ENCODE measurements around the gene BTG2.

The BTG2 gene

GRCh38 chr1:203346060-203346768 is 40.9 kb downstream of the BTG2 start:
- no peak for DNase-seq

GRCh38 chr1:203346769-203347102 is 41.4 kb downstream of the BTG2 start:
- no peak for DNase-seq

GRCh38 chr1:203349166-203349565 is 43.8 kb downstream of the BTG2 start:
- DNase-seq = no peak

- DNase-seq = no peak
These were observed 44.6 kb downstream of the BTG2 start for GRCh38 chr1:203349773-203350524.

GRCh38 chr1:203351037-203351625 is 45.8 kb downstream of the BTG2 start, which contains the start of gene FMOD:
FMOD (minus strand) TSS chr1:203351122; CDS start chr1:203348270, 2,852 bp downstream.
- no peak for DNase-seq

GRCh38 chr1:203353486-203353885 is 48.2 kb downstream of the BTG2 start:
- no peak for DNase-seq

- DNase-seq = no peak
These were observed 48.9 kb downstream of the BTG2 start for GRCh38 chr1:203354246-203354645.

GRCh38 chr1:203359010-203359571 is 53.8 kb downstream of the BTG2 start:
- no peak for DNase-seq
